Right hindlimb (tissue), 1 donor: ENCODE data around the gene PRKAR1B.

Experiments used
- DNase-seq: peaks from one replicate; pipeline ENCODE4 v3.0.0-alpha.2; 2018

PRKAR1B gene

GRCh38 chr7:601595-602340 lies 125.3 kb downstream of the PRKAR1B start:
- peak; percentile 71 for DNase-seq

- peak; percentile 56 for DNase-seq
Observed at GRCh38 chr7:601036-601594, 126.0 kb downstream of the PRKAR1B start.

- no peak for DNase-seq
Observed at GRCh38 chr7:600149-601035, 126.7 kb downstream of the PRKAR1B start.

GRCh38 chr7:598899-599298 lies 128.2 kb downstream of the PRKAR1B start:
- no peak for DNase-seq

GRCh38 chr7:597348-598178 lies 129.5 kb downstream of the PRKAR1B start:
- DNase-seq, result no peak

- no peak for DNase-seq
Observed at GRCh38 chr7:596819-597182, 130.3 kb downstream of the PRKAR1B start.

- no peak for DNase-seq
Observed at GRCh38 chr7:596071-596818, 130.8 kb downstream of the PRKAR1B start.

- no peak for DNase-seq
Observed at GRCh38 chr7:595621-596010, 131.5 kb downstream of the PRKAR1B start.

- DNase-seq, result no peak
Observed at GRCh38 chr7:594920-595620, 132.0 kb downstream of the PRKAR1B start.

GRCh38 chr7:594212-594913 lies 132.7 kb downstream of the PRKAR1B start:
- no peak for DNase-seq

- DNase-seq, result no peak
Observed at GRCh38 chr7:593324-594115, 133.6 kb downstream of the PRKAR1B start.

GRCh38 chr7:591856-592628 lies 135.0 kb downstream of the PRKAR1B start:
- DNase-seq, result no peak

- peak; percentile 60 for DNase-seq
Observed at GRCh38 chr7:590731-591551, 136.1 kb downstream of the PRKAR1B start.

GRCh38 chr7:589781-590575 lies 137.1 kb downstream of the PRKAR1B start:
- no peak for DNase-seq

- no peak for DNase-seq
Observed at GRCh38 chr7:587767-588166, 139.3 kb downstream of the PRKAR1B start.

- DNase-seq, result no peak
Observed at GRCh38 chr7:586494-586893, 140.6 kb downstream of the PRKAR1B start.

- no peak for DNase-seq
Observed at GRCh38 chr7:585873-586272, 141.2 kb downstream of the PRKAR1B start.
